HepG2 (cell line): ENCODE data around the gene DCUN1D4. TPM values are rescaled to one million over a fixed set of nuclear protein-coding genes. Genes with fewer than 3 reads are reported as not detected.

ENCODE experiments used
- ATAC-seq: fragments of 200-7000 bp; cut with Tn5 transposase; 3 replicates; pipeline ENCODE4 v1.9.1; 2020; ENCODE audit warnings: mild to moderate bottlenecking, moderate library complexity
- BruUV-seq: library from RNA; stranded (reverse); fragments of 400-500 nt; replicated peaks from 2 replicates; lab custom pipeline; 2021; lab: Mats Ljungman, UMichigan
- CTCF ChIA-PET: fragments of 300-600 bp; formaldehyde crosslinking; extraction: SDS; loops from one replicate; lab custom pipeline; 2021; ENCODE audit warnings: low total read pairs, inconsistent platforms, low intra/inter-chr PET ratio; lab: Yijun Ruan, JAX
- POLR2A ChIA-PET: fragments of 350-600 bp; sonication (Branson Sonifier 250); formaldehyde crosslinking; loops from one replicate; lab custom pipeline; 2020; ENCODE audit warnings: antibody characterized with exemption, inconsistent platforms; lab: Yijun Ruan, JAX
- DNase-seq: peaks from one replicate; pipeline ENCODE4 v3.0.0-alpha.2; 2015; ENCODE audit warnings: low spot score
- FAIRE-seq: peaks from 3 replicates; lab custom pipeline; 2011; peaks lifted over from hg19 to GRCh38; lab: Jason Lieb, UNC
- H2AFZ ChIP-seq: one replicate; pipeline ENCODE4 v1.6.1; 2011; ENCODE audit warnings: low read length, inconsistent platforms
- H3K27ac ChIP-seq: fragments of 300-600 bp; 3 replicates; pipeline ENCODE4 v1.8.0; 2011; ENCODE audit warnings: mixed run types, mild to moderate bottlenecking, mixed read lengths, low read length, inconsistent platforms; ENCODE audit not compliant: insufficient read depth; ENCODE audit errors: extremely low read length
- H3K27me3 ChIP-seq, 2 experiments: fragments of 200-600 bp in 1 of 2; 2 replicates in 1 of 2; 3 replicates in 1 of 2; pipeline versions ENCODE4 v1.6.0 to v1.8.0; 2011; ENCODE audit warnings: low read length in 2 of 2, mild to moderate bottlenecking in 2 of 2, moderate library complexity in 2 of 2, inconsistent platforms in 1 of 2; ENCODE audit not compliant: insufficient read depth in 2 of 2, control insufficient read depth in 1 of 2
- H3K36me3 ChIP-seq, 2 experiments: fragments of 200-600 bp in 1 of 2; replicated peaks in 1 of 2; 2 replicates in 1 of 2; 3 replicates in 1 of 2; pipeline versions ENCODE4 v1.5.1 to v1.8.0; 2011; ENCODE audit warnings: low read length in 2 of 2, inconsistent platforms in 1 of 2; ENCODE audit not compliant: insufficient read depth in 2 of 2, control insufficient read depth in 1 of 2
- H3K4me1 ChIP-seq: 2 replicates; pipeline ENCODE4 v1.5.1; 2012; ENCODE audit warnings: low read length, inconsistent platforms; ENCODE audit not compliant: insufficient read depth
- H3K4me2 ChIP-seq: 2 replicates; pipeline ENCODE4 v1.6.0; 2011; ENCODE audit warnings: low read depth, low read length, inconsistent platforms
- H3K4me3 ChIP-seq, 3 experiments: fragments of 200-600 bp in 1 of 3; sonication (generic), shearing (Covaris generic) in 1 of 3; replicated peaks in 1 of 3; 2 replicates each; pipeline ENCODE4 v1.5.1; 2011 to 2016; ENCODE audit warnings: low read length in 3 of 3, inconsistent platforms in 2 of 3, low read depth in 2 of 3, mild to moderate bottlenecking in 2 of 3, control low read depth in 1 of 3, mixed read lengths in 1 of 3; ENCODE audit not compliant: insufficient read depth in 1 of 3
- H3K79me2 ChIP-seq: one replicate; pipeline ENCODE4 v1.6.1; 2011; ENCODE audit warnings: low read length, inconsistent platforms; ENCODE audit not compliant: insufficient read depth
- H3K9ac ChIP-seq: 2 replicates; pipeline ENCODE4 v1.6.0; 2011; ENCODE audit warnings: mild to moderate bottlenecking, low read depth, low read length, inconsistent platforms; ENCODE audit not compliant: insufficient read depth
- H3K9me3 ChIP-seq: 2 replicates; pipeline ENCODE4 v1.5.1; 2012; ENCODE audit warnings: mild to moderate bottlenecking, low read length
- H4K20me1 ChIP-seq: 2 replicates; pipeline ENCODE4 v1.6.0; 2011; ENCODE audit warnings: inconsistent platforms, mild to moderate bottlenecking, low read length, moderate library complexity; ENCODE audit not compliant: insufficient read depth
- ARID3A ChIP-seq: IDR thresholded peaks from 2 replicates; pipeline ENCODE4 v1.6.1; 2012; ENCODE audit warnings: low read depth, low read length, improper control_type of control experiment
- CTCF ChIP-seq: sonication (generic); formaldehyde crosslinking; IDR thresholded peaks from 2 replicates; pipeline ENCODE4 v1.5.0; 2020; ENCODE audit warnings: mild to moderate bottlenecking, missing genetic modification reagents, moderate library complexity
- ELF3 ChIP-seq: IDR thresholded peaks from 2 replicates; pipeline ENCODE4 v1.6.1; 2016; ENCODE audit warnings: missing genetic modification reagents, missing compliant biosample characterization
- KMT2B ChIP-seq: IDR thresholded peaks from 2 replicates; pipeline ENCODE4 v1.6.1; 2016; ENCODE audit warnings: missing genetic modification reagents, missing compliant biosample characterization
- MAFG ChIP-seq: sonication (generic); formaldehyde crosslinking; IDR thresholded peaks from 2 replicates; pipeline ENCODE4 v1.5.1; 2020; ENCODE audit warnings: mild to moderate bottlenecking, missing genetic modification reagents
- MIER3 ChIP-seq: IDR thresholded peaks from 2 replicates; pipeline ENCODE4 v1.6.1; 2016; ENCODE audit warnings: missing compliant biosample characterization, borderline replicate concordance
- MYC ChIP-seq: sonication (generic); formaldehyde crosslinking; IDR thresholded peaks from 2 replicates; pipeline ENCODE4 v1.9.0; 2021; ENCODE audit warnings: missing genetic modification reagents, borderline replicate concordance
- PCBP2 ChIP-seq: fragments of 200-400 bp; formaldehyde crosslinking; optimal IDR thresholded peaks from 2 replicates; pipeline ENCODE3; 2018; ENCODE audit warnings: low read length, low read depth; ENCODE audit not compliant: poor library complexity, severe bottlenecking
- PRMT3 ChIP-seq: sonication (generic); formaldehyde crosslinking; IDR thresholded peaks from 2 replicates; pipeline ENCODE4 v1.8.1; 2022; ENCODE audit warnings: low read depth, mild to moderate bottlenecking, moderate library complexity, missing genetic modification reagents, borderline replicate concordance
- SRF ChIP-seq: IDR thresholded peaks from 2 replicates; pipeline ENCODE4 v1.6.1; 2011; ENCODE audit warnings: mild to moderate bottlenecking, low read depth, low read length, moderate library complexity
- ZEB1 ChIP-seq: IDR thresholded peaks from 2 replicates; pipeline ENCODE4 v1.6.1; 2012; ENCODE audit warnings: mild to moderate bottlenecking, low read depth, inconsistent platforms; ENCODE audit not compliant: insufficient replicate concordance
- ZNF441 ChIP-seq: sonication (generic); formaldehyde crosslinking; IDR thresholded peaks from 2 replicates; pipeline ENCODE4 v1.7.0; 2021; ENCODE audit warnings: missing genetic modification reagents, borderline replicate concordance
- ZNF549 ChIP-seq: sonication (generic); formaldehyde crosslinking; IDR thresholded peaks from 2 replicates; pipeline ENCODE4 v1.5.0; 2020; ENCODE audit warnings: missing genetic modification reagents
- ZNF646 ChIP-seq: sonication (generic); formaldehyde crosslinking; IDR thresholded peaks from 2 replicates; pipeline ENCODE4 v1.9.0; 2021; ENCODE audit warnings: mild to moderate bottlenecking, missing genetic modification reagents
- ZNF773 ChIP-seq: sonication (generic); formaldehyde crosslinking; IDR thresholded peaks from 2 replicates; pipeline ENCODE4 v1.4.0; 2020; ENCODE audit warnings: missing genetic modification reagents, borderline replicate concordance
- WGBS: methylation state at CpG from one replicate; pipeline ENCODE4 v1.1.6; 2017; ENCODE audit warnings: low lambda C conversion rate; 5-methylcytosine and 5-hydroxymethylcytosine counted together
- in situ Hi-C: cut with HindIII; loops from 2 replicates; pipeline ENCODE4 v1.10.0; 2017; ENCODE audit warnings: low pct_unique_long_range_greater_than_20kb; ENCODE audit not compliant: extremely low pct_ligation_motif_present
- intact Hi-C: fragments of 100-400 bp; cut with micrococcal nuclease; formaldehyde crosslinking; loops from one replicate; pipeline ENCODE4 v1.10.0; 2022; ENCODE audit not compliant: unreplicated experiment
- polyA plus RNA-seq, 8 experiments: library from polyadenylated mRNA; depleted of rRNA in 3 of 8; stranded (reverse) in 7 of 8; unstranded in 1 of 8; fragments of >200 nt; fragmentation: Illumina TruSeq in 4 of 8; extraction: Trizol in 4 of 8; gene quantifications; 2 replicates each; pipeline versions ENCODE4 v1.2.1 to v1.2.3, GENCODE V29; 2011 to 2016; ENCODE audit warnings: low read depth in 4 of 8, missing spikeins in 1 of 8, mixed read lengths in 1 of 8; ENCODE audit not compliant: insufficient read depth in 1 of 8
- total RNA-seq, 5 experiments: library from RNA; depleted of rRNA; stranded (reverse); fragments of >200 nt; fragmentation: Illumina TruSeq; extraction: Trizol; gene quantifications; 2 replicates each; pipeline ENCODE4 v1.2.3, GENCODE V29; 2016; ENCODE audit warnings: low read depth in 1 of 5

The DCUN1D4 gene
- total and polyA plus RNA-seq, 2 of the 13 experiments (the other 11 are each of a cell fraction or from before 2014, with no cell fraction given) = 27.9 to 44.4 TPM

- no peaks in the 10 kb centered on the region for H4K20me1 ChIP-seq
- H3K9me3 ChIP-seq = no peaks in the 10 kb centered on the region
- intact Hi-C loops = no loop called here
- FAIRE-seq = no peak
- DNase-seq = no peak
- no peak overlapping the region for H2AFZ ChIP-seq
- TF ChIP-seq ZEB1 (no peak), PCBP2 (no peak), KMT2B (CRISPR knock-in tag) (no peak), ZNF773 (CRISPR knock-in tag) (no peak), SRF (no peak), CTCF (no peak), ZNF549 (no peak), ARID3A (no peak), MIER3 (CRISPR knock-in tag) (no peak), ELF3 (CRISPR knock-in tag) (no peak), MYC (CRISPR knock-in tag) (no peak), PRMT3 (CRISPR knock-in tag) (no peak), ZNF646 (CRISPR knock-in tag) (no peak), ZNF441 (no peak), MAFG (CRISPR knock-in tag) (no peak)
- no peak overlapping the region for H3K4me3 ChIP-seq
- 88% methylated on average over 9 of the region's 9 CpGs for WGBS
- peaks cover 13 to 53% of the 10 kb centered on the region in 2 experiments for H3K36me3 ChIP-seq
- ATAC-seq = 0 out of 3 replicates have a peak, but pooled peaks have one; percentile 33
- no peak overlapping the region for H3K27ac ChIP-seq
- no peaks in the 10 kb centered on the region for H3K79me2 ChIP-seq
- BruUV-seq = no TSS peak
- POLR2A ChIA-PET = no interaction called here
- H3K4me1 ChIP-seq = no peaks in the 10 kb centered on the region
- CTCF ChIA-PET = no interaction called here
- in situ Hi-C loops = no loop called here
- H3K27me3 ChIP-seq = no peaks in the 10 kb centered on the region
- no peak overlapping the region for H3K4me2 ChIP-seq
- no peak overlapping the region for H3K9ac ChIP-seq
Observed at GRCh38 chr4:51872283-51872997, 29.5 kb downstream of the DCUN1D4 start.
